CD4-positive, alpha-beta T cell (primary cell): ENCODE data around the gene PSD. TPM values are rescaled to one million over a fixed set of nuclear protein-coding genes. Genes with fewer than 3 reads are reported as not detected.

Experiments
- ATAC-seq: fragments of 200-7000 bp; cut with Tn5 transposase; one replicate; pipeline ENCODE4 v1.10.0; 2022; ENCODE audit warnings: mild to moderate bottlenecking; ENCODE audit not compliant: poor library complexity
- CTCF ChIA-PET: fragments of 350-600 bp; sonication (Branson Sonifier 250); formaldehyde crosslinking; loops from one replicate; lab custom pipeline; 2021; ENCODE audit warnings: antibody characterized with exemption, inconsistent platforms; lab: Charles Lee
- POLR2A ChIA-PET: fragments of 350-600 bp; sonication (Branson Sonifier 250); formaldehyde crosslinking; loops from one replicate; lab custom pipeline; 2021; ENCODE audit warnings: antibody characterized with exemption, inconsistent platforms; lab: Charles Lee
- DNase-seq, 14 experiments: peaks; one replicate each; pipeline ENCODE4 v3.0.0-alpha.2; 2013 to 2020; ENCODE audit warnings: mixed read lengths in 2 of 14
- H3K27ac ChIP-seq, 2 donors: one replicate each; pipeline versions ENCODE4 v1.5.1 to v1.7.0; 2013; ENCODE audit warnings: low read length in 2 of 2, low read depth in 1 of 2, mild to moderate bottlenecking in 1 of 2
- H3K27me3 ChIP-seq, 2 experiments: 1 replicate in 1 of 2; 2 replicates in 1 of 2; pipeline versions ENCODE4 v1.6.1 to v1.7.0; 2013; ENCODE audit warnings: low read length in 2 of 2, control low read depth in 1 of 2, mild to moderate bottlenecking in 1 of 2, moderate library complexity in 1 of 2; ENCODE audit not compliant: insufficient read depth in 2 of 2, control insufficient read depth in 1 of 2
- H3K36me3 ChIP-seq: one replicate; pipeline ENCODE4 v1.6.1; 2013; ENCODE audit warnings: low read length, control low read depth; ENCODE audit not compliant: insufficient read depth
- H3K4me1 ChIP-seq: one replicate; pipeline ENCODE4 v1.6.1; 2013; ENCODE audit warnings: low read length, control low read depth; ENCODE audit not compliant: insufficient read depth
- H3K4me3 ChIP-seq: one replicate; pipeline ENCODE4 v1.5.1; 2013; ENCODE audit warnings: mild to moderate bottlenecking, low read length, moderate library complexity
- H3K9me3 ChIP-seq, 2 experiments: 1 replicate in 1 of 2; 2 replicates in 1 of 2; pipeline versions ENCODE4 v1.6.1 to v1.7.0; 2013; ENCODE audit warnings: low read length in 2 of 2, mild to moderate bottlenecking in 2 of 2, control low read depth in 1 of 2, moderate library complexity in 1 of 2; ENCODE audit not compliant: control insufficient read depth in 1 of 2, insufficient read depth in 1 of 2
- H3K27ac Mint-ChIP-seq: one replicate; pipeline ENCODE4 v1.8.0; 2020; ENCODE audit warnings: mixed read lengths
- H3K27me3 Mint-ChIP-seq: one replicate; pipeline ENCODE4 v1.8.0; 2021; ENCODE audit warnings: mixed read lengths
- H3K36me3 Mint-ChIP-seq: one replicate; pipeline ENCODE4 v1.8.0; 2021; ENCODE audit warnings: low read depth, mixed read lengths
- H3K4me1 Mint-ChIP-seq: one replicate; pipeline ENCODE4 v1.8.0; 2021; ENCODE audit warnings: low read depth, mixed read lengths
- H3K4me3 Mint-ChIP-seq: one replicate; pipeline ENCODE4 v1.8.0; 2020; ENCODE audit warnings: mild to moderate bottlenecking, mixed read lengths
- H3K9me3 Mint-ChIP-seq: one replicate; pipeline ENCODE4 v1.8.0; 2020; ENCODE audit warnings: mixed read lengths
- intact Hi-C, 2 experiments: fragments of 100-400 bp; cut with DNase I in 1 of 2; cut with micrococcal nuclease in 1 of 2; formaldehyde crosslinking; loops; one replicate each; pipeline versions ENCODE4 v1.15.1 to v1.9.0; 2023 to 2025; cut with DNase I, micrococcal nuclease
- total RNA-seq, 174 experiments: library from RNA in 2 of 174; stranded (reverse) in 2 of 174; gene quantifications; one replicate each; pipeline ENCODE4 v1.2.3 and lab custom pipeline; 2021 to 2026
- TF ChIP-seq, protein P1 (sequence below): fragments of 200-600 bp; IDR thresholded peaks from one replicate; pipeline ENCODE4 v1.8.0; 2022; ENCODE audit warnings: antibody characterized with exemption, mild to moderate bottlenecking

The PSD gene
- total RNA-seq, 2 experiments from 2014 or later: 16.7 to 17.8 TPM

DNA sequence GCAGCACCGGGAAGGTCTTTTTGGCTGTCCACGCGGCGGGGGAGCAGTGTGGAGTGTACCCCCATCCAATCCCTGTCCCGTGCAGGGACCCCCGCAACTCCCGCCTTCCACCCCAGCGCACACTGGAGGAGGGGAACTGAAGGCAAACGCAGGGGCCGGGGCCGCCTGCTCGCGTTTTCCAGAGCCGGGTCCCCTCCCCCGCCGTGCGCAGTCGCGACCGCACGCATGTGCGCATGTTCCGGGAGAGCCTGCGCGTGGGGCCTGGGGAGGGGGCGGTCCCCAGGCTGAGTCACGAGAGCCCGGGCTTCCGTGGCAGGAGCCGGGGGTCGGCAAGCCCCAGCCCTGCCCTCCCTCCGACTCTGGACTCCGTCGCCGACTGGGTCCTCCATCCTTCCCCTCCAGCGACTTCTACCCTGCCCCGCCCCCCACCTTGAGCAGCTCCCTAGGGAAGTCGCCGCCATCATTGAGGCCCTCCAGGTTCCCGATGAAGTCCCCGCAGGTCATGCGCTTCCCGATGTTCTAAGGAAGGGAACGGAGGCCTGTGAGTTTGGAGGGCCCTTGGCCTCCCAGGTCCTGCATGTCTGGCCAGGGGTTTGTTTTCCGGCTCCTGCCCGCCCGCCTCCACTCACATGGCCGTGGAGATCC is 8.0 kb downstream of the PSD start:
- peak; percentile 41 for ATAC-seq
- Mint-ChIP-seq H3K27ac (peak overlapping the region; percentile 80), H3K27me3 (peaks cover 45% of the 10 kb centered on the region)

DNA sequence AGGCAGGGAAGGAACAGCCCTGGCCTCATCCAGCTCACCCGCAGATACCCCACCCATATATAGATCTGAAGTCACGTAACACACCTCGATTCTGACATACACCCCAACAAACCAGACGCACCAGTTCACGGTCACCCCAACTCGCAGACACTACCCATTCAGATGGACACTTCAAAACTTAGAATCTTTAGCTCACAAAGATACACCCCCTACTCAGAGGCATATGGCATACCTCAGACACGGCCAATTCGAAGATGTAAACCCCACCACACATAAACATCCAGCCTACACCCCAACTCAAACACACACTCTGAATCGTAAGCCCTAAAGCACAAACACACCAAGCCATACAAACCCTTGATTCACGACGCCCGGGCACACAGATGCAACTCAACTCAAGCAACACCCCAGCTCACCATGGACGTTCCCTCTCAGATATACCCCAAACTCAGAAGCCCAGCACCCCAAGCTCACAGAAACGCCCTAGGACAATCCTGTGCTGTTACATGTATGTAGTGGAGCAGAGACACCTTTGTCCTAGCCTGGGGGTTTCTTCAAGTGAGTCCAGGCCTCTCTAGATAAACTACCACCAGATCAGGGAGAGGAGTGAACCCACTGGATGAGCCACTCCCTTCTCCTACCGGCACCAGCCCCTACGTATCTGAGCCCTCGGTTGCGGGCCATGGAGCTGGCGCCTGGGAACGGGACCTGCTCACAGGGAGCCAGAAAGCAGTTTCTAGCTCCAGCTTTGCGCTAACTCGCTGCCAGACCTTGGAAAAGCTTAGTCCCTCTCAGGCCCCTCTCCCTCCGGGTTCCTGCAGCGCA is 8.8 kb downstream of the PSD start:
- ChIA-PET POLR2A (interaction anchor here (0.5 to 3.0 kb wide), 8 partner anchors 10 to 235 kb away, joined by 3 to 48 read pairs (median 8); partner anchors contain the start of genes CUEDC2, FBXL15 and NFKB2), CTCF (interaction anchor here (1.1 to 2.7 kb wide), 4 partner anchors 10 to 178 kb away, joined by 3 to 13 read pairs (median 6); no protein-coding TSS in a partner anchor)
- H3K27me3 ChIP-seq: peaks cover 8 to 18% of the 10 kb centered on the region in 2 experiments
- peaks cover 0 to 15% of the 10 kb centered on the region in 2 experiments for H3K9me3 ChIP-seq
- ATAC-seq (no peak), DNase-seq (peak in 2 of 14 experiments; percentile 29 to 42)
- Mint-ChIP-seq H3K4me3 (peak overlapping the region; percentile 87), H3K9me3 (no peaks in the 10 kb centered on the region), H3K36me3 (peaks cover 22% of the 10 kb centered on the region), H3K27ac (peak overlapping the region; percentile 72), H3K27me3 (peaks cover 44% of the 10 kb centered on the region), H3K4me1 (peaks cover 56% of the 10 kb centered on the region)
- intact Hi-C loops: loop anchor here in 1 of 2 experiments (1.0 kb wide), 1 partner anchor 11 kb away; no protein-coding TSS in a partner anchor
- peaks cover 53% of the 10 kb centered on the region for H3K4me1 ChIP-seq
- TF ChIP-seq, protein P1, sequence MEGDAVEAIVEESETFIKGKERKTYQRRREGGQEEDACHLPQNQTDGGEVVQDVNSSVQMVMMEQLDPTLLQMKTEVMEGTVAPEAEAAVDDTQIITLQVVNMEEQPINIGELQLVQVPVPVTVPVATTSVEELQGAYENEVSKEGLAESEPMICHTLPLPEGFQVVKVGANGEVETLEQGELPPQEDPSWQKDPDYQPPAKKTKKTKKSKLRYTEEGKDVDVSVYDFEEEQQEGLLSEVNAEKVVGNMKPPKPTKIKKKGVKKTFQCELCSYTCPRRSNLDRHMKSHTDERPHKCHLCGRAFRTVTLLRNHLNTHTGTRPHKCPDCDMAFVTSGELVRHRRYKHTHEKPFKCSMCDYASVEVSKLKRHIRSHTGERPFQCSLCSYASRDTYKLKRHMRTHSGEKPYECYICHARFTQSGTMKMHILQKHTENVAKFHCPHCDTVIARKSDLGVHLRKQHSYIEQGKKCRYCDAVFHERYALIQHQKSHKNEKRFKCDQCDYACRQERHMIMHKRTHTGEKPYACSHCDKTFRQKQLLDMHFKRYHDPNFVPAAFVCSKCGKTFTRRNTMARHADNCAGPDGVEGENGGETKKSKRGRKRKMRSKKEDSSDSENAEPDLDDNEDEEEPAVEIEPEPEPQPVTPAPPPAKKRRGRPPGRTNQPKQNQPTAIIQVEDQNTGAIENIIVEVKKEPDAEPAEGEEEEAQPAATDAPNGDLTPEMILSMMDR: no peak
- H3K36me3 ChIP-seq: no peaks in the 10 kb centered on the region
- peak overlapping the region; percentile 54 for H3K4me3 ChIP-seq
- H3K27ac ChIP-seq: peak overlapping the region in 1 of 2 donors; percentile 17

More for the DNA sequence above, 8.0 kb downstream of the PSD start:
- TF ChIP-seq, protein P1: no peak
- intact Hi-C loops: loop anchor here in 1 of 2 experiments (1.0 kb wide), 1 partner anchor 11 kb away; no protein-coding TSS in a partner anchor
- peaks cover 8 to 19% of the 10 kb centered on the region in 2 experiments for H3K27me3 ChIP-seq
- ChIA-PET POLR2A (interaction anchor here (1.0 to 3.0 kb wide), 8 partner anchors 10 to 234 kb away, joined by 3 to 48 read pairs (median 6); partner anchors contain the start of genes FBXL15 and NFKB2), CTCF (interaction anchor here (1.1 to 2.7 kb wide), 4 partner anchors 10 to 179 kb away, joined by 3 to 13 read pairs (median 6); no protein-coding TSS in a partner anchor)
- DNase-seq: peak in 11 of 14 experiments; percentile 33 to 82 (median 63)
- H3K4me3 ChIP-seq: peak overlapping the region; percentile 54
- peaks cover 15% of the 10 kb centered on the region for H3K36me3 Mint-ChIP-seq
- H3K4me1 Mint-ChIP-seq: peaks cover 54% of the 10 kb centered on the region
- H3K9me3 ChIP-seq: peaks cover 0 to 15% of the 10 kb centered on the region in 2 experiments
- H3K4me1 ChIP-seq: peaks cover 53% of the 10 kb centered on the region
- no peaks in the 10 kb centered on the region for H3K36me3 ChIP-seq
- H3K9me3 Mint-ChIP-seq: no peaks in the 10 kb centered on the region
- H3K4me3 Mint-ChIP-seq: peak overlapping the region; percentile 87
- no peak overlapping the region for H3K27ac ChIP-seq
